ENCODE results near the gene TCL1B.

TCL1B gene

DNA sequence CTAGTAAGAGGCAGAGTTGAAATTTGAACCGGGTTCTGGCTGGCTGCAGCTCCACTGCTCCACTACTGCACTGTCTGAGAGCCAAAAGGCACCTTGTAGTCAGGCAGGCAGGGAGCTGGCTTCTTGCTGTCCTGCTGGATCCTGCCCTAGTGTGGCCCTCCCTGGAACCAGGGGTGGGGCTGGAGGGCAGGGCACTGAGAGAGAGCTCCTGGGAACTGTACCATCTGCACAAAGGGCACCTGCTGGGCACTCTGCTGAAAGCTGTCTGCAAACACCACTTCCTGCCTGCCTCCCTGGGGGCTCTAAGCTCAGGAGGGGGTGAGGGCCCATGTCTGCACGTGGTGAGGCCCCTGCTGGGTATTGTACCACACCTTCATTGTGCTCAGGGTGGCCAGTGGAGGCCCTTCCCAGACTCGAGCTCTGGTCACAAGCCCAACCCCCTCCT, 19.0 kb upstream of the TCL1B start:
- no peak for DNase-seq (ENCODE audit: low read depth)

DNA sequence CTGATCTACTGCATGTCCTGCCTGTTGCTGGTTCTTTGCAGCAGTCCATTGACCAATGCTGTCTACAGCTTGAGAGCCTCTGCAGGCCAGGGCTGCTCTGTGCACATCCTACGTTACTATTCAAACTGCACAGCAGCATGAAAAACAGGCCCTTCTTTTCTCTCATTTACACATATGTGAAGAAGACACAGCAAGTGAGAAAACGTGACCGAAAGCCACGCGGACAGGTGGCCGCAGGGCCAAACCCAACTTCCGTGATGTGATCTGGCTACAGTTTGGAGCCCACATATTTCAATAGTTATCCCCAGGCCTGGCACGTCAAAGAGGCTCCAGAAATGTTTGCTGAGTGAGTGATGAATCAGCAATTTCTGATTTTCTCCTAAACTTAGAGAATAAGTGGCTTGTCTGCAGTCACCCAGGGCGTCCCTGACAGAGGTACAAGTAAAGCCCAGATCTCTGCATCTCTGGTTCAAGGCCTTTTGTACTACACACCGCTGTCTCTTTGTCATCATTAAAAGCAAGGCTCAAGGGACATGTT, 17.9 kb upstream of the TCL1B start:
- DNase-seq (ENCODE audit: low read depth) = no peak

DNA sequence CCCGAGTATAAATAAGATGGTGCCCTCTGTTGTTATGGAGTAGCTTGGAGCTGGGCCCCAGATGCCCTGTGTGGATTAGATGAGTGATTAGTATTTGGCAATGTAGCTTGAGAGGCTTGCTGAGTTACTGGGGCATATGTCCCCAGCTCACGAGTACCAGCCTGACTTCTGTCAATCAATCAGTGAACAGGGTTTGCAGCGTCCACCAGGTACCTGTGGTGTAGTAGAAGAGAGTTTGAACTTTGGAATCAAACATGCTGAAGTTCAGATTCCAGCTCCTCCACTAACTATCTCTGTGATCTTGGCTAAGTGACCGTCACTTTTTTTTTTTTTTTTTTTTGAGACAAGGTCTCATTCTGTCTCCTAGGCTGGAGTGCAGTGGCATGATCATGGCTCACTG, 11.6 kb upstream of the TCL1B start:
- DNase-seq (ENCODE audit: low read depth) = no peak

DNA sequence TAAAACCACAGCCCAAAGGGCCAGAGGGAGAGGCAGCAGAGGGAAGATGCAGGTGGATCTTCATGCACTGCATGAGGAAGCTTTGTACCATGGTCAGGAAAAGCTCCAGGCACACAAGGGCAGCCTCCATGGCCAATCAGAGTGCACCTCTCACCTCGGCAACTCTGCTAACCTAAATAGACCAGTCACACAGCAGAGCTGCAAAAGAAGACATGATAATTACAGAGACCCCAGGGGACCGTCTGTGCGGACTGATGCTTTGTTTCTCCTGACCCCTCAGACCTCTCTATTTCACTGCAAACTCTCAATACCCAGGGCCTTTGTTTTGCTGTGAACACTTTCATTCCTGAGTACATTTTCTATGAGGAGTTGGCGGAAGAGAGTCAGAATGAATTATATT, 10.7 kb upstream of the TCL1B start:
- no peak for DNase-seq (ENCODE audit: low read depth)

DNA sequence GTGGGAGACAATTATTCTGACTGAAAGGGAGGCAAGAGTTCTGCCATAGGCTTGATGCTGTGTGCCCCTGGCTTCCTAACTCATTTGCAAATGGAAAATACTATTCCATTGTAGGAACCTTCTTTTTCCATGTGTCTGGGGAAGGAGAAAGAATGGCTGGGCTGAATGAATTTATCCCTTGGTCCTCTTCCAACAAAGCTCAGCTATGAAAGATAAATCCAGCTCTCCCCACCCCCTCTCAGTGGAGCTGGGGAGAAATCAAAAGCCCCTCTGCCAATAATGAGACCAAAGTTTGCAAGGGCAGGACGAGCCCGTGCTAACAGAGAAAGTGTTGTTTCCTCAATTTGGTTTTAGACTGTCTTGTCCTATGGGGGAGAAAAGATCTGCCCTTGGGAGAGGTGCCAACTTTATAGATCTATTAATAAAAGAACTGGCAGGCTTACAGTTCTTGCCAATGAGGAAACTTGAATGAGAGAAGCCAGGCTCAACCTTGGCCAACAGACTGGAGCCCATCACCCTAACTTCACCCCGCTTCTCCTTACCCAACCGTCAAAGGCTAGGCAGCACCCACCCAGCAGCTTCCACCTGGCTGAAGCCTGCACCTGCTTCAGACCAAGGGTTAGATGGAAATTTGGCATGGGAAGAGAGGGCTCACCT, 8.9 kb upstream of the TCL1B start:
- no peak for DNase-seq (ENCODE audit: low read depth)

DNA sequence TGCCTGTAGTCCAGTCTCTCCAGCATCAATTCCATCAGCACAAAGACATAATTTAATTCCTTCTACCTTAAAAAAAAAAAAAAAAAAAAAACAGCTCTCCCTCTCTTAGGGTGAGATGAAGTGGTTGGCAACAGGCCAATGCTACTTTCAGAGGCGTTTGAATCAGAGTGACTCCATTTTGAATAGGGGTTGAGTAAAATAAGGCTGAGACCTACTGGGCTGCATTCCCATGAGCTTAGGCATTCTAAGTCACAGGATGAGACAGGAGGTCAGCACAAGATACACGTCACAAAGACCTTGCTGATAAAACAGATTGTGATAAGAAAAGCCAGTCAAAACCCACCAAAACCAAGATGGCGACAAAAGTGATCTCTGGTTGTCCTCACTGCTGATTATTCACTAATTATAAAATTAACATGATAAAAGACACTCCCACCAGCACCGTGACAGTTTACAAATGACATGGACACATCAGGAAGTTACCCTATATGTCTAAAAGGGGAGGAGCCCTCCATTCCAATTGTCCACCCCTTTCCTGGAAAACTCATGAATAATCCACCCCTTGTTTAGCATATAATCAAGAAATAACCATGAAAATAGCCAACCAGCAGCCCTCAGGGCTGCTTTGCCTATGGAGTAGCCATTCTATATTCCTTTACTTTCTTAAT, 6.9 kb upstream of the TCL1B start:
- no peak for DNase-seq (ENCODE audit: low read depth)

DNA sequence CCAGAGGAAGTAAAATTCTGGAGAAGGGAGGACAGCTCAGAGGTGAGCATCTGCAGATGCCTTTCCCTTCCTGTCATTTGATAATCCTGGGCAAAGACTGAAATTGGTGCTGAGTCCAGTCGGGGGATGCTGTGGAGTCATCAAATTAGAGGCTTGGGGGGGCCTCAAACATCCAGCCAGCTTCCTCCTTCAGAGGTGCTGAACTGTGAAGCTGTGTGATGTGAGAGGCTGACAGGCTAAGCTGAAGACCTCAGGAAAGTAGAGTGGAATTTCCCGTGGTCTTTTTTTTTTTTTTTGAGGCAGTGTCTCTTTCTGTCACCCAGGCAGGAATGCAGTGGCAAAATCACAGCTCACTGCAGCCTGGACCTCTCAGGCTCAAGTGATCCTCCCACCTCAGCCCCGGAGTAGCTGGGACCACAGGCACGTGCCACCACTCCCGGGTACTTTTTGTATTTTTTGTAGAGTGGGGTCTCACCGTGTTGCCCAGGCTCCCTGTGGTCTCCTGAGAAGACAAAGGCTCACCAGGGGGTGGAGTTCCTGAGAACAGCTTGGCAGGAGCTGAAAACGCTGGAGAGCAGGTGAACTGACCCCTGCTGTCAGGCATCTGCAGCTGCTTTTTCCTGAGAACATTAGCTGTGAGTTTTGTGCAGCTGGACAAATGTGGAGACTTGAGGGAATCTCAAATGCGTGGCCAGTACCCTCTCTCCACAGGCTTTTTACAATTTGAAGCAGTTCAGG, 6.1 kb upstream of the TCL1B start:
- DNase-seq (ENCODE audit: low read depth) = no peak

DNA sequence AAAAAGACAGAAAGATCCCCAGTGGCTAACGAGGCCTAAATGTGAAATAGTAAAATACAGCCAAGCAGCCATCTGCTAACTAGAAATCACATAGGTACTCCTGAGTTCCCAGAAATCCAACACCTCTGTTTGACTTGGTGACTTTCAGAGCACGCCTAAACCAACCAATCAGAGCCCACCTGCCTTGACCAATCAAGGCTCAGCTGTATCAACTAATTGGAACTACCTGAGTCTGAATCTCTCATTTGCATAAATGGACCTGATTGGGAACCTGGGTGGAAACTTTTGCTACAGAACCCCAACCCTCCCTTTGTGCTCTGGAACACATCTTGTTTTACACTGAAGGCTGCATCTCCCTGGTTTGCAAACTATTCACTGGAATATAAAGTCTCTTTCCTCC, 5.1 kb upstream of the TCL1B start:
- DNase-seq (ENCODE audit: low read depth) = no peak

DNA sequence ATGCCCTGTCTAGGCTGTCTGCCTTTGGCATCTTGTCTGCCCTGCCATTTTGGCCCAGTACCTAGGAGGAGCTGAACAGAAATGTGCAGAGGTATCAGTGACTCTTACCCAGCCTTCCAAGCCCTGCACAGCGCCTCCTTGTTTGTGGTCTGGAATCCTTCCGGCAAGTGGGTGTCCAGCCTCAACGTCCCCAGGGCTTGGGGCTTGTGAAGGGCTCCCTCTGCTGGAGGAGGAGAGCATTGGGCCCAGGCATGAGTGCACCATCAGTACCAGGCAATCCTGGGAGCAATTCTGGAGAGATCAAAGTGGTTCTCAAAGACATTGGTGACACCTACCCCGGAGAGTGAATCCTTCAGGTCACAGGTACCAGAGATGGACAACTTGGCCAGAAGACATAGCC, 2.4 kb upstream of the TCL1B start:
- DNase-seq (ENCODE audit: low read depth) = no peak

DNA sequence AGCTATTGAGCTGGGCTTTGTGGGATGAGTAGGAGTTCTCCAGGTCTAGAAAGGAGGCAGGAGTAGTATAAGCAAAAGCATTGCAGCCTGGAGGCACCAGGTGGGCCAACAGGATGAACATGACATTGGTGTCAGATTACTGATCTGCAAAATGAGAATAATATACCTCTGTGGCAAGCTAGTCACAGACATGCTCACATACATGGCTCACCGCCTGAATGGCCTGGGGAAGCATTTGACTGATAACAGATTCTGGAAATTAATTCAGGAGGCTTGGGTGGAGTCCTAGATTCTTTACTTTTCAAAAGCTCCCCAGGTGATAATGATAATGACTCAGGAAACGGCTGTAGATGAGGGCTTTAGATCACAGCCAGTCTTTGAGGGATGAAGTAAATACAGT, 709 bp downstream of the TCL1B start:
- DNase-seq (ENCODE audit: low read depth) = no peak

DNA sequence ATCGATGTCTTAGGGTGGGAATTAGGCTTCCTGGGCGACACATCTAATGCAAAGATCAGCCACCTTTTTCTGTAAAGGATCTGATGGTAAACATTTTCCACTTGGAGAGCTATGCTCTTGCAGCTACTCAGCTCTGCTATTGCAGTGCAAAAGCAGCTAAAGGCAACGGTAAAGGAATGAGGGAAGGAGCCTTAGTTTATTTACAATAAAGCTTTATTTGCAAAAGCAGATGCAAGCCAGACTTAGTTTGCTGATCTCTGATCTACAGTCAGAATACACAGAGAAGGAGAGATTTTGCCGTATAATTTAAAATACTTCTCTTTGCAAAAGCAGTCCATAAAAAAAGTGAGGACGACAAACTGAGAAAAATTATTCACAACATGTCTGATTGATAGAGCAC, 3.2 kb downstream of the TCL1B start:
- no peak for DNase-seq (ENCODE audit: low read depth)

DNA sequence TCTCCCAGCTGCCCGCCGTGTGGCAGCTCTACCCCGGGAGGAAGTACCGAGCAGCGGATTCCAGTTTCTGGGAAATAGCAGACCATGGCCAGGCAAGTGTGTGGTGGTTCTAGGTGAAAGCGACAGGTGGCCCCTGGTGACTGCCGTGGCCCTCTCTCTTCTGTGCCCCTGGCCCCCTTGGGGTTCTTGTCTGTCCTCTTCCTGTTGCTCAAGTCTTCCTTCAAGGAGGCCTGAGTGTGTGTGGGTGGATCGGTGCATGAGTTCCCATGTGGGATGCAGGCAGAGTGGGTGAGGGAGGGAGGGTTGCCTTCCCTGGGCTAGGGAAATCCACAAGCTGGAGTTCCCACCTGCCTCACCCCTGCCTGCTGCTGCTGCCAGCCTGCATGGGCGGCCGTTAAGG, 4.6 kb downstream of the TCL1B start:
- DNase-seq (ENCODE audit: low read depth) = no peak

DNA sequence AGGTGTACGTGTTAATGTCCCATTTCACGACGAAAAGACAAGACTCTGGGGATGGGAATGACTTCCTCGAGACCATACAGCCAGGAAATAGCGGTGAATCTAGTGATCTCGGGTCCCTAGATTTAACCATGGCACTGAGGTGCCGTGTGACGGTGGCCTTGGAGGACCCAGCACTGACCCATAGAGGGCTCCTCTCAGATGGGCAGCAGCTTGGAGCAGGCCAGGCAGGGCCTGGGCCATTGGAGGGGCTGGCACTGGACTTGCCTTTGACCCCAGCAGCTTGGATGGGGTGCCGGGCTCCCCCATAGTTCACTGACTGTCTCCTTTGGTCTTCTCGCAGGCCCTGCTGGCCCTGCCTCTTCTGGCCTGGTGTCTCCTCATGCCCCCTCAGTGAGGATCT, 5.4 kb downstream of the TCL1B start:
- DNase-seq (ENCODE audit: low read depth) = no peak

DNA sequence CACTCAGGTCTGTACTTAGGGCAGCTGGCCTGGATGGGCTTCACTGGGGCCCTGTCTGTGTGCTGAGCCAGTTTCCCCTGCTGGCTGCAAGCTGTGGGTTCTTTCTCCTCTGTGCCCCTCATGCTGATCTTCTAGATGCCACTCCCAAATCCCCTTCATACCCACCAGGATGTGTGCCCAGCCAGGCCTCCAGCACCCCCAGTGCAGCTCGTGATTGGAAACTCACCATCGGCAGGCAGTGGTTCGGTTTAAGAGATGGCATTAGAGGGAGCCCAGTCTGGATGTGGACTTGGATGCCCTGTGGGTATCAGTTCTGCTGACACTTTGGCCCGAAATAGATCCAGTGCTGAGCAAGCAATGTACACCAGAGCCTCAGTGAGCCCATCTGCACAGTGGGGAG, 5.9 kb downstream of the TCL1B start:
- DNase-seq (ENCODE audit: low read depth) = no peak

DNA sequence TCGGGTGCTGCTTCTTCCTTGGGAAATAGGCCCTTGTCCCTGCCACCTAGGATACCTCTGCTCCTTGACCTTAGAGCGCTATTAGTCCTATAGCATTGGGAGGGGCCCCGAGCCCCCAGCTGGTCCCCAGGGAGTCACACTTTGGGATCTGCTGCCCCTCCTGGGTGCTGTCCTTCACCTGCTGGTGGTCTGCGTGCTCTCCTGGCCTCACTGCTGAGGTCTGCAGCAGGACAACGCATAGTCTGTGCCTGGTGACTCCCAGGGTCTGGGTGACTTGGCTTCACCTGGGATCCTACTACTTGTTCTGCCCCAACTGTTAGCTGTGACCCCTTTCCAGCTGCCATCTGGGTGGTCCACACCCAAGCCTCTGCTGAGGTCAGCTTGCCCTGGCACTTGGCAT, 8.8 kb downstream of the TCL1B start:
- no peak for DNase-seq (ENCODE audit: low read depth)

DNA sequence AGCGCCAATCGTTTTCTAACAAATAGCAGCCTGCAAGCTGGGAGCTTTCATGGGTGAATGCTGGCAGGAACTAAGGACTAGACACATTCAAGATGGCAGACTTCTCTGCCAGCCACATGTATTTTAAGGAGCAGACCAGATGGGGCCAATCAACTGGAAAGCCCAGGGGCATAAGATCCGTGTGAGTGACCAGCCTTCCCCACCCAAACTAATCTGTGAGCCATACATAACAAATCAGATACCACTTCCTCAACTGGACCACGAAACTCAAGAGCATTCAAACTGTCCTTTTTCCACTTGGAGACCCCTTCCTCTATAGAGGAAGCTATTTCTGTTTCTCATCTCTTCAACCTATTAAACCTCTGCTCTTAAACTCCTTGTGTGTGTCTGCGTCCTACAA, 9.7 kb downstream of the TCL1B start:
- DNase-seq (ENCODE audit: low read depth) = no peak

DNA sequence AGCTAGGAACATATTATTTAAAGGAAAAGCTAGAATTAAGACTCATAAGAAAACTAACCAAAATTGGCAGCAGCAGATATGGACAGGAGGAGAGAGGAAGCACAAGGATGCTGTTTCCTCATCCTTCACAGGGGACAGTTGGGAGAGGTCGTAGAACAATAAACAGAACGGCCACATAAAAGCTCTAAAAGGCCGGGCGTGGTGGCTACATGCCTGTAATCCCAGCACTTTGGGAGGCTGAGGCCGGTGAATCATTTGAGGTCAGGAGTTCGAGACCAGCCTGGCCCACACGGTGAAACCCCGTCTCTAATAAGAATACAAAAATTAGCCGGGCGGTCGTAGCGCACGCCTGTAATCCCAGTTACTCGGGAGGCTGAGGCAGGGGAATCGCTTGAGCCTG, 10.5 kb downstream of the TCL1B start:
- no peak for DNase-seq (ENCODE audit: low read depth)

DNA sequence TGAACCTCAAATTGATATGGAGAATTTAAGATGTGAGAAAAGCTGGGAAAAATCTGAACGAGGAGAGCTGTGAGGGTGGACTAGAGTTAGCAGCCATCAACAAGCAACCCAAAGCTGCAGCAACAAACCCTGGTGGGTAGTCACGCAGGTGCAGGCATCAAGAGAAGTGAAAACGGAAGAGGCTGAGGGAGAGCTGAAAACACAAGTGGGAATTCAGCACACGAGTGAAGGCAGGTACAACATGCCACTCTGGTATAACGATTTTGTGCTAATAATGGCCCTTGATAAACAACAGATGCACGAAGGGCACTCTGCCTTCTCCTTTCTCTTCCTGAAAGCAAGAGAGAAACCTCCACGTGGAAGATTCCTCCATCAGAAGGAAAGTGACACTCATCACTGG, 11.5 kb downstream of the TCL1B start:
- no peak for DNase-seq (ENCODE audit: low read depth)

DNA sequence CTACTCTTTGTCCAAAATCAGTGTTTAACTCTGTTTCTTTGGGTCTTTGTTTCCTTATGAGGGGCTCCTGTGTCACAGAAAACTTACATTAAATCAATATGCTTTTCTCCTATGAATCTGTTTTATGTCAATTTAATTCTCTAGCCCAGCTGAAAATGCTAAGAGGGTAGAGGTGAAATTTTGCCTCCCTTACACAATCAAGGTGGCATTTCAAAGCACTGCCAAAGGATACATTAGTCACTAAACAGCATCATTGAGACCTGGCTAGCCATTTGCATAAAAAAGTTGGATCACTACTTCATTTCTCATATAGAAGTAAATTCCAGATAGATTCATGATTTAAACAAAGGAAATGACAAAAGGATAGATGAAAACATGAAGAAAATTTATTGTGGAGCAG, 12.1 kb downstream of the TCL1B start:
- DNase-seq (ENCODE audit: low read depth) = no peak

DNA sequence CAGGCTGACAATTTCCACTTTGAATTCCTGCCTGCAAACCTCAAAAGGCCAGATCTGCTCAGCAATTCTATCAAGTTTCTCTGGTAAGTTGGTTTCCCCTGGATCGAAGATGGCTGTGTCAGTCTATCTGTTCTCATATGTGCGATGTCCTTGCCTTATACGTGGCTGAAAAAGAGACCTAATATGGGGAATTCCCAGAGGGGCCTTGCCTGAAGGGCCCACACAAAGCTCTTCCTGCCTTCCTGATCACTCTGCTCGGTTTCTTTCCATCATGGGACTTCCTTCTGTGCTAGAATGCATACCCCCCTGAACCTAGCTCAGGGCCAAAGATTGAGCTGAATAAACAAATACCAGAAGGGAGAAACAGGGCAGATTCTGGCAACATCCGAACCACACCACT, 13.2 kb downstream of the TCL1B start:
- DNase-seq (ENCODE audit: low read depth) = no peak

DNA sequence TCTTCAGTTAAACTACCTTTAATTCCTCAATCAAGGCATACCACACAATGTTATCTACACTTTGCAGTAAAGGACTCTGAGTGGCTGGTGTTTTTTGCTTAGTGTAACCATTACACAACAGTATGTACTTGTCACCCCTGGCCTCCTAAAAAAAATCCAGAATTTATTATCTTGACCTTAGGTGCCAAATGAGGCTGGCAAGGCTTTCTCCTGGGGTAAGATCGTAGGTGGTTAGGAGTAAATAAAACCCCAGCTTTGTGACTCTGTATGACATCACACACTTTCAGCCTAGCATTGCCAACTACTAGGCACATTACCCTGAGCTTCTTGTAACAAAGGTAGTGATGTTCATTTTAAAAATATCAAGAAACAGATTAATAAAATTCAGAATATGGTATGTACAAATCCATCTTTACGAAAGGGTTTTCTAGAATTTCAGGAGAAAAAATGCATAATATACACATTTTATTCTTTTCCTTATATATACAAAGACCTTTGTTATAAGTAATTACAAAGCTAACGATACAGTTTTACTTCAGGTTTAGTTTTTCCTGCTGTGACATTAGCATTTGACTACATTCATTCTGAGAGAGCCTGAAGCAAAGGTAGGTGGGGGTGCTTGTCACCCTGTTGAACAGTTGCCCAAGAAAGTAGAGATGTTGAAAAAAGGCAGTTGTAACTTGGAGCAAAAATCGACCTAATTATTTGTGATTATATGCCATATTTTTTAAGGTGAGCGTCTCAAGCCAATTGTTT, 14.2 kb downstream of the TCL1B start:
- DNase-seq (ENCODE audit: low read depth) = no peak

DNA sequence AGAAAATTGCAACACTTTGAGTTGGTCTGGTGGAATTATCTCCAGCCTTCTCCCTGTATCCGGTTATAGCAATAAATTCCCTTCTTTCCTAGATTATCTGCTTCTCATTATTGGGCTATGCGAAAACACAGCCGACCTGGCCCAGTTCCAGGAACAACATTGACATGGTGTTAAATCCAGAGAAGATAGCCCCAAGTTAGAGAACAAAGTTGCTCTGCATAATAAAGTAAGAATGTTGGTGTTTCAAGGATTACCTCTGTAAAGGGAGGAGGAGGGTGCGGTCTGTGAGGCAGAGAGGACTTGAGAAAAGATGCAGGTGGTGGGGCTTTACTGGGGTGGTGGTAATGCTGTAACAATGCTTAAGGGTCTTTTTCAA, 15.6 kb downstream of the TCL1B start:
- DNase-seq (ENCODE audit: low read depth) = no peak

DNA sequence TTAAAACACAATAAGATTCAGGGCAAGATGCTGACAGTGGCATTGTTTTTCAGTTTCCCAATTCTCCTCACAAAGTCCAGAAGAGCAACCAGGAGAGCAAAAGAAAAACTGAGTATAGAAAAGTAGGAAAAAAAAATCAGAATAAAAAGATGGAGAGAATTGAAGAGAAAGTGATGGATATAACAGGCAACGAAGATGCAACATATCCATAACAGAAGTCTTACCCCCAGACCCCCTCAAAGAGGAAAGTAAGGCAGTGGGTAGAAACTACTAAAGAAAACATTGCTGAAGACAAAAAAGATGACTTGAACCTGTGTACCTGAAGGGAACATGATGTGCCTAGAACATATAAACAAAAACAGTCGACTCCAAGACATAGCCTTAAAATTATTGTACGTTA, 17.1 kb downstream of the TCL1B start:
- no peak for DNase-seq (ENCODE audit: low read depth)
